Measurements from ENCODE around the gene CSGALNACT2. TPM values are rescaled to one million over a fixed set of nuclear protein-coding genes. Genes with fewer than 3 reads are reported as not detected.

Gene CSGALNACT2
- total and polyA plus RNA-seq, 2 of the 13 experiments (the other 11 are each of a cell fraction or from before 2014, with no cell fraction given): 3.3 to 7.1 TPM

- TF ChIP-seq KDM2A (CRISPR knock-in tag; IDR thresholded peaks at IDR 0.05; ENCODE audit: borderline replicate concordance, low read depth): 0 out of 2 replicates have a peak, but pooled peaks have one; percentile 32
- no peak for TF ChIP-seq KLF11 (CRISPR knock-in tag; IDR thresholded peaks at IDR 0.05)
- TF ChIP-seq SNAI1 (CRISPR knock-in tag; IDR thresholded peaks at IDR 0.05; ENCODE audit: borderline replicate concordance): peak; percentile 74; the same call in 1 of the 2 replicates
- TF ChIP-seq PHF8 (CRISPR knock-in tag; IDR thresholded peaks at IDR 0.05): peak; percentile 80
- no peak for TF ChIP-seq ETV6 (CRISPR knock-in tag; conservative IDR thresholded peaks at IDR 0.05)
- TF ChIP-seq ZNF407 (CRISPR knock-in tag; IDR thresholded peaks at IDR 0.05; ENCODE audit: not compliant biosample characterization): peak; percentile 74
- TF ChIP-seq ZNF691 (CRISPR knock-in tag; IDR thresholded peaks at IDR 0.05; ENCODE audit: borderline replicate concordance, low read depth): 0 out of 2 replicates have a peak, but pooled peaks have one; percentile 21
- peak; percentile 19; the same call in 1 of the 2 replicates for TF ChIP-seq HINFP (CRISPR knock-in tag; IDR thresholded peaks at IDR 0.05; ENCODE audit: low read depth)
- TF ChIP-seq ZHX1 (CRISPR knock-in tag; IDR thresholded peaks at IDR 0.05; ENCODE audit: low read depth): peak; percentile 20; the same call in 1 of the 2 replicates
- no peak for TF ChIP-seq MIXL1 (CRISPR knock-in tag; IDR thresholded peaks at IDR 0.05)
- no peak for TF ChIP-seq ZNF577 (CRISPR knock-in tag; IDR thresholded peaks at IDR 0.05; ENCODE audit: borderline replicate concordance, low read depth)
- TF ChIP-seq AGO2 (optimal IDR thresholded peaks at IDR 0.05; ENCODE audit: low read depth, low read length): peak; percentile 26
- no peak for TF ChIP-seq EEA1 (CRISPR knock-in tag; IDR thresholded peaks at IDR 0.05; ENCODE audit: borderline replicate concordance)
Observed at GRCh38 chr10:43138021-43138756, at the start of gene CSGALNACT2 (continued).

All from HepG2 (cell line).